Body of pancreas (tissue), 4 donors: ENCODE measurements around the gene FBXL20.

ENCODE experiments used
- CTCF ChIP-seq, 7 experiments: fragments of 450-650 bp in 4 of 7; fragments of 200-600 bp in 3 of 7; sonication (generic) in 3 of 7; IDR thresholded peaks; one replicate each; pipeline ENCODE4 v1.5.1; 2016 to 2019; ENCODE audit warnings: antibody characterized with exemption in 7 of 7
- POLR2A ChIP-seq, 3 donors: fragments of 450-650 bp; IDR thresholded peaks; one replicate each; pipeline ENCODE4 v1.6.1; 2016; ENCODE audit warnings: antibody characterized with exemption in 3 of 3, mild to moderate bottlenecking in 2 of 3

- TF ChIP-seq CTCF (IDR thresholded peaks at IDR 0.05) (no peak), POLR2A (IDR thresholded peaks at IDR 0.05) (no peak)
Observed at GRCh38 chr17:39276113-39276512, 125.3 kb downstream of the FBXL20 start.
